NB4 (cell line): ENCODE results near the gene EIPR1.

Source experiments
- CTCF ChIP-seq: IDR thresholded peaks from one replicate; pipeline ENCODE4 v1.5.1; 2012; ENCODE audit warnings: low read depth, low read length
- POLR2A ChIP-seq: IDR thresholded peaks from 2 replicates; pipeline ENCODE4 v1.6.1; 2011; ENCODE audit warnings: mild to moderate bottlenecking; ENCODE audit not compliant: insufficient read length; ENCODE audit errors: extremely low read depth

DNA sequence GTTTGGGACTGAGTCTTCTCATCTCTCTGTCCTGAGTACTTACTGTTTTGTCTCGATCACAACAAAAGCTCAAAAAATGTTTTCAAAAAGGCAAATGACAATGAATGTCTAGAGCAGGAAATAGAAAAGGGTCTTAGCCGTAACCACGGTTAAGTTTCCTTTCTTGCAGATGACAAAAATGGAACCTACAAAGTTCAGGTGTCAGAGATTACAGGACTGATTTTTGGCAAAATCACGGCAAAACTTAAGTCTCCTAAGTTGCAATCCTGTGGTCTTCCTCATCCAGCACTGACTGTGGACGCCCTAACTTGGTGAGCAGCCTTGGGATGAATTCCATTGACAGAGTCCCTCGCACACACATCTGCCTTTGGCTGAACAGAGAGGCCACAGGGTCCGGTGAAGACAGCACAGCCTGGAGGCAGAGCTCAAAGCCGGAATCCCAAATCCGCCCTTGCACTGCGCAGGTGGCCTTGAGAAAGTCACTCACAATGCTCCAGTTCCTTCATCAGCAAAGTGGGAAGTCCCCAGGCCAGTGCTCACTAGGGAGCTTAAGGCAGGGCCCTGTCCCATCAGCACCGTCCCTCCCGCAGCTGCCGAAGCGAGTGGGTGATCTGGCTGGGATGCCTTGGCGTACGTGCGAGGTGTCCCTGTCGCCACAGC lies 55.2 kb downstream of the EIPR1 start:
- TF ChIP-seq CTCF (no peak), POLR2A (no peak)
